Naive B cell (primary cell): ENCODE results near the gene KPNB1. TPM values are rescaled to one million over a fixed set of nuclear protein-coding genes. Genes with fewer than 3 reads are reported as not detected.

ENCODE experiments used
- ATAC-seq, 2 donors: fragments of 150-1000 bp; cut with Tn5 transposase; 2 replicates each; pipeline ENCODE4 v1.10.0; 2021; ENCODE audit warnings: low read depth in 2 of 2, mild to moderate bottlenecking in 2 of 2, moderate library complexity in 2 of 2
- DNase-seq: peaks from one replicate; pipeline ENCODE4 v3.0.0; 2022
- H3K27ac Mint-ChIP-seq, 6 donors: one replicate each; pipeline ENCODE4 v1.8.0; 2020 to 2022; ENCODE audit warnings: mild to moderate bottlenecking in 6 of 6, mixed read lengths in 6 of 6, moderate library complexity in 5 of 6, inconsistent platforms in 2 of 6
- H3K27me3 Mint-ChIP-seq, 3 donors: one replicate each; pipeline ENCODE4 v1.8.0; 2021 to 2022; ENCODE audit warnings: mixed read lengths in 3 of 3, mild to moderate bottlenecking in 1 of 3
- H3K36me3 Mint-ChIP-seq, 2 donors: one replicate each; pipeline ENCODE4 v1.8.0; 2020 to 2022; ENCODE audit warnings: mixed read lengths in 2 of 2, inconsistent platforms in 1 of 2, mild to moderate bottlenecking in 1 of 2
- H3K4me1 Mint-ChIP-seq, 3 donors: one replicate each; pipeline ENCODE4 v1.8.0; 2020 to 2022; ENCODE audit warnings: mixed read lengths in 3 of 3, inconsistent platforms in 1 of 3, mild to moderate bottlenecking in 1 of 3, moderate library complexity in 1 of 3
- H3K4me3 Mint-ChIP-seq, 8 donors: one replicate each; pipeline ENCODE4 v1.8.0; 2020 to 2022; ENCODE audit warnings: mild to moderate bottlenecking in 8 of 8, mixed read lengths in 8 of 8, moderate library complexity in 8 of 8, inconsistent platforms in 2 of 8
- H3K9me3 Mint-ChIP-seq, 7 donors: one replicate each; pipeline ENCODE4 v1.8.0; 2020 to 2022; ENCODE audit warnings: mixed read lengths in 7 of 7, mild to moderate bottlenecking in 5 of 7, inconsistent platforms in 2 of 7, moderate library complexity in 1 of 7
- polyA plus RNA-seq, 6 donors: library from polyadenylated mRNA; unstranded; fragments of 300-500 nt; fragmentation: Illumina TruSeq; gene quantifications; one replicate each; pipeline ENCODE4 v1.2.3, GENCODE V29; 2021; ENCODE audit warnings: low read depth in 6 of 6

The KPNB1 gene
- polyA plus RNA-seq, 6 donors from 2014 or later: 6.4 to 33.5 (median 30.6) TPM

DNA sequence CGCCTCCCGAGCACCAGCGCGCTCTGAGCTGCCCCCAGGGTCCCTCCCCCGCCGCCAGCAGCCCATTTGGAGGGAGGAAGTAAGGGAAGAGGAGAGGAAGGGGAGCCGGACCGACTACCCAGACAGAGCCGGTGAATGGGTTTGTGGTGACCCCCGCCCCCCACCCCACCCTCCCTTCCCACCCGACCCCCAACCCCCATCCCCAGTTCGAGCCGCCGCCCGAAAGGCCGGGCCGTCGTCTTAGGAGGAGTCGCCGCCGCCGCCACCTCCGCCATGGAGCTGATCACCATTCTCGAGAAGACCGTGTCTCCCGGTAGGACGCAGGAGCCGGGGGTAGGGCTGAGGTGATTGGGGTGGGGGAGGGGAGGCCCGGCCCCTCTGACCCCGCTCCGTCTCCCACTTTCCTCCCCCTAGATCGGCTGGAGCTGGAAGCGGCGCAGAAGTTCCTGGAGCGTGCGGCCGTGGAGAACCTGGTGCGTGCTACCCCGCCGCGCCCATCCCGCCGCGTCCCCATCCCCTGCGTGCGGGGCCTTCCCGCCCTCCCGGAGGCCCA is 329 bp downstream of the KPNB1 start:
- Mint-ChIP-seq H3K27me3 (no peaks in the 10 kb centered on the region), H3K9me3 (no peaks in the 10 kb centered on the region), H3K36me3 (peaks cover 0 to 7% of the 10 kb centered on the region in 2 donors), H3K4me1 (peaks cover 22 to 62% (median 26%) of the 10 kb centered on the region in 3 donors), H3K4me3 (peak overlapping the region; percentile 90 to 100 (median 98)), H3K27ac (peak overlapping the region in 5 of 6 donors; percentile 92 to 99 (median 95))
- DNase-seq (no peak), ATAC-seq (peak; percentile 1 to 8)

DNA sequence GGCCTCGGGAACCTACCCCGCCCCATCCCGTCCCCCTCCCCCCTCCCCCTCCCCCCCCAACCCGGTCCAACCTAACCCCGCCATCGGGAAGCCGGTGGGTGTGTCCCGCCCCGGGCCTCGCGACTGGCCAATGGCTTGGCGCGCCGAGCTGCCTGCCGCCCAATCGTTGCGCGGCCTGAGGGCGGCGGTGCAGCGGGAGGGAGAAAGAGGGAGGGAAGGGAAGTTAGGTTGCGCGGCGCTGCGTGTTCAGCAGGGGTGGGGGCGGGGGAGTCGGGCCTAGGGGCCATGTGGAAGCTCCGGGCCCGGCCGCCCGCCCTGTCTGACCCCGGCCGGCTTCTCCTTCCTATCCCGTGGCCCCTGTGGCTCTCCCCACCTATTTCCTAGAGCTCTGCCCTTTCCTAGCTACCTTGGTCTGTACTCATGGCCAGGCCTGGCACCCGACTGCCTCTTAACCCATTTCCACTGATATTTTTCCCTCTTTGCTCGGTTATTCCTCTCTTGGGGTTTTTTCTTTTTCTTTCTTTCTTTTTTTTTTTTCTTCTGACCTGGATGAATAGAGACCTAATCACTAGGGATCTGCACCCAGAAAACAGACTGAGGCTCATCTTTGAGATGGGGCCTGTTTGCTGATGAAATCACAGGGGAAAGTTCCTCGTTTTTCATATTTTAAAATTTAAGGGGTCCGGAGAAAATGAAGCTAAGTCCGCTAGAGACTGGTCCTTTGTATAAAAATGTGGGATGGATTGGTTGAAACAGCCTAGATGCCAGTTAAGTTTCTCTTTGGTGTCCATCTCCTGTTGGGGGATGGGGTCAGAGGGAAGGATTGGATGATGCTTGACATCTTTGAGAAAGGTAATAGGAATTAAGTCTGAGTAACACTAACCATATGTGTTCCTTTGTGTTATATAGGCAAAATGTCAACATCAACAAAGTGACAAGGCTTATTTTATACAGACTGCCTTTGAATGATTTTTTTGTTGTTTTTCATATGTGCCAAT is 1.1 kb downstream of the KPNB1 start:
- Mint-ChIP-seq H3K27ac (peak overlapping the region in 5 of 6 donors; percentile 34 to 93 (median 68)), H3K9me3 (no peaks in the 10 kb centered on the region), H3K4me3 (peak overlapping the region; percentile 78 to 100 (median 90)), H3K36me3 (peaks cover 0 to 7% of the 10 kb centered on the region in 2 donors), H3K27me3 (no peaks in the 10 kb centered on the region), H3K4me1 (peaks cover 24 to 69% (median 30%) of the 10 kb centered on the region in 3 donors)
- DNase-seq: peak; percentile 90
- ATAC-seq: peak; percentile 57 to 59

DNA sequence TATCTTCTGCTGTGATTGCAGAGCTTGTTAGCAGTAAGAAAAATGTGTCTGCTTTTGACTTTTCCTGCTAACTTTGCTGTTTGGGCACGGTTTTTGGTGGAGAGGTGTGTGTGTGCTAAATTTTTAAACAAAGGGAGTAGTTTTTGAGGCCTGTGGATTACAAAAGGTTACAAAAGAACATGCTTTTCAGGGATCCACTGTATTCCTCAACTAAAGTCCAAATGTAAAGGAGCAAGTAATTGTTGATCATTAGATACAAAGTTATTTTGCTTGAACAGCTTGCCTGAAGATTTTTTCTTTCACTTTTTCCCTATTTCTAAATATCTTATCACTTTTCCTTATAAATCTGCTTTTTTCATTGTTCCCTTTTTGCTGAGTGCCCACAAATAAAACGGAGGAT is 2.0 kb downstream of the KPNB1 start:
- peaks cover 0 to 10% of the 10 kb centered on the region in 2 donors for H3K36me3 Mint-ChIP-seq
- no peaks in the 10 kb centered on the region for H3K27me3 Mint-ChIP-seq
- H3K9me3 Mint-ChIP-seq: no peaks in the 10 kb centered on the region
- no peak for DNase-seq
- H3K4me1 Mint-ChIP-seq: peaks cover 24 to 73% (median 25%) of the 10 kb centered on the region in 3 donors
- H3K4me3 Mint-ChIP-seq: peak overlapping the region in 6 of 8 donors; percentile 6 to 100 (median 90)
- no peak for ATAC-seq
- H3K27ac Mint-ChIP-seq: peak overlapping the region in 3 of 6 donors; percentile 17 to 68 (median 61)

DNA sequence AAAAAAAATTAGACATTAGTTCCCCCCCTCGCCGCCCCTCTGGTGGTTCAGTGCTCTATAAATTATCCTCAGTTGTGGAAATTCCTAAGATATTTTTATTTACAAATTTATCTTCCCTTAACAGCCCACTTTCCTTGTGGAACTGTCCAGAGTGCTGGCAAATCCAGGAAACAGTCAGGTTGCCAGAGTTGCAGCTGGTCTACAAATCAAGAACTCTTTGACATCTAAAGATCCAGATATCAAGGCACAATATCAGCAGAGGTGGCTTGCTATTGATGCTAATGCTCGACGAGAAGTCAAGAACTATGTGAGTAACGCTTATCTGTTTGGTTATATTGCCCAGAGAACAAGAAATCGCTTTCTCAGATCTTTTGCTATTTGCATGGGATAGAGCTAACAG is 2.9 kb downstream of the KPNB1 start:
- DNase-seq (no peak), ATAC-seq (no peak)
- no peaks in the 10 kb centered on the region for H3K27me3 Mint-ChIP-seq
- peaks cover 0 to 17% of the 10 kb centered on the region in 2 donors for H3K36me3 Mint-ChIP-seq
- H3K27ac Mint-ChIP-seq: peak overlapping the region in 1 of 6 donors; percentile 17
- H3K4me3 Mint-ChIP-seq: peak overlapping the region in 4 of 8 donors; percentile 1 to 95 (median 52)
- H3K4me1 Mint-ChIP-seq: peaks cover 24 to 71% (median 25%) of the 10 kb centered on the region in 3 donors
- no peaks in the 10 kb centered on the region for H3K9me3 Mint-ChIP-seq

DNA sequence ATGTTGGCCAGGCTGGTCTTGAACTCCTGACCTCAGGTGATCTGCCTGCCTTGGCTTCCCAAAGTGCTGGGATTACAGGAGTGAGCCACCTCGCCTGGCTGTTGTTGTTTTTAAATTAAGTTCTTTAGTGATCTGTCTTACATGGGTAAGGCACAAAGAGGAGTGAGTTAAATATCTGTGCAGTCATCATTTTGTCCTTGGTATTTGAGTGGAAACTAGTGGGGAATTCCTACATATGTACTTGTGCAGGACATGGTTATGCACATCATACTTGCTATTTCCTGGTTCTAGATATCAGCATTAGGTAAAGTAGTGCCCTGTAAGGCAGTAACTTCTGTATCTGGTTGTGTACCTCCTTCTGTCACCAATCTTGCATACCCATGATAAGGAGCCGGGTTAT is 3.7 kb downstream of the KPNB1 start:
- peaks cover 4 to 18% of the 10 kb centered on the region in 2 donors for H3K36me3 Mint-ChIP-seq
- no peaks in the 10 kb centered on the region for H3K9me3 Mint-ChIP-seq
- H3K27me3 Mint-ChIP-seq: no peaks in the 10 kb centered on the region
- H3K4me1 Mint-ChIP-seq: peaks cover 24 to 66% (median 28%) of the 10 kb centered on the region in 3 donors
- peak overlapping the region in 1 of 8 donors; percentile 61 for H3K4me3 Mint-ChIP-seq
- no peak overlapping the region for H3K27ac Mint-ChIP-seq
- DNase-seq (no peak), ATAC-seq (no peak)

DNA sequence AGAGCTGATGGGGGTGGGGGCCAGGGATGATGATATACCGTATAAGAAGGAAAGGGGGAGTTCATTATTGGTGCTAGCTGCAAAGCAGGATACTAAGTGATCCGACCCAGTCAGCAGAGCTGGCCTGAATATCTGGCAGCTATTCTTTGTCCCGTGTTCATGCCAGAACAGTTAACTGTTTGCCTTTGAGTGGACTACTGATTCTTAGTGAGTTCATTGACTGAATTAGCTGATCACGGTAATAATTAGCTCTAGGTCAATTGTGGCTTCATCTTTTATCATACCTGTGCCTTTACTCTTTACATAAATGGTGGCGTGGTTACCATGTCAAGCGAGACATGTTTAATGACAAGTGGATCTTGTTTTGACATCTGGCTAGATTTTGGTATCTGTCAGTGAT is 5.3 kb downstream of the KPNB1 start:
- ATAC-seq: no peak

DNA sequence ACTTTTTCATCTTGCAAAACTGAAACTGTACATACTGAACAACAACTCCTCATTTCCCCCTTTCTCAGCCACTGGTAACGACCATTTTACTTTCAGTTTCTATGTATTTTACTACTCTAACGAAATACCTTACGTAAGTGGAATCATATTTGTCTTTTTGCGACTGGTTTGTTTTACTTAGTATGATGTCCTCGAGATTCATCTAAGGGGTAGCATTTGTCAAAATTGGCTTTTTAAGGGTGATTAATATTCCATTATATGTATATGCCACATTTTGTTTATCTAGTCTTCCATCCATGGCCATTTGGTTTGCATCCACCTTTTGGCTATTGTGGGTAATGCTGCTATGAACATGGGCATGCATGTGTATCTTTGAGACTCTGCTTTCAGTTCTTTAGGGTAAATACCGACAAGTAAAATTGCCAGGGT is 10.4 kb downstream of the KPNB1 start:
- Mint-ChIP-seq H3K36me3 (peaks cover 15 to 16% of the 10 kb centered on the region in 2 donors), H3K4me1 (peaks cover 23 to 60% (median 31%) of the 10 kb centered on the region in 3 donors), H3K4me3 (peak overlapping the region; percentile 42 to 89 (median 78)), H3K27me3 (no peaks in the 10 kb centered on the region), H3K27ac (peak overlapping the region; percentile 86 to 98 (median 94)), H3K9me3 (no peaks in the 10 kb centered on the region)
- ATAC-seq: peak; percentile 83 to 84
- DNase-seq: peak; percentile 77

More for the DNA sequence above, 5.3 kb downstream of the KPNB1 start:
- H3K9me3 Mint-ChIP-seq: no peaks in the 10 kb centered on the region
- peaks cover 20 to 61% (median 34%) of the 10 kb centered on the region in 3 donors for H3K4me1 Mint-ChIP-seq
- DNase-seq: no peak
- peaks cover 7 to 18% of the 10 kb centered on the region in 2 donors for H3K36me3 Mint-ChIP-seq
- H3K27me3 Mint-ChIP-seq: no peaks in the 10 kb centered on the region
- peak overlapping the region in 1 of 8 donors; percentile 33 for H3K4me3 Mint-ChIP-seq
- H3K27ac Mint-ChIP-seq: peak overlapping the region in 2 of 6 donors; percentile 62 to 90

DNA sequence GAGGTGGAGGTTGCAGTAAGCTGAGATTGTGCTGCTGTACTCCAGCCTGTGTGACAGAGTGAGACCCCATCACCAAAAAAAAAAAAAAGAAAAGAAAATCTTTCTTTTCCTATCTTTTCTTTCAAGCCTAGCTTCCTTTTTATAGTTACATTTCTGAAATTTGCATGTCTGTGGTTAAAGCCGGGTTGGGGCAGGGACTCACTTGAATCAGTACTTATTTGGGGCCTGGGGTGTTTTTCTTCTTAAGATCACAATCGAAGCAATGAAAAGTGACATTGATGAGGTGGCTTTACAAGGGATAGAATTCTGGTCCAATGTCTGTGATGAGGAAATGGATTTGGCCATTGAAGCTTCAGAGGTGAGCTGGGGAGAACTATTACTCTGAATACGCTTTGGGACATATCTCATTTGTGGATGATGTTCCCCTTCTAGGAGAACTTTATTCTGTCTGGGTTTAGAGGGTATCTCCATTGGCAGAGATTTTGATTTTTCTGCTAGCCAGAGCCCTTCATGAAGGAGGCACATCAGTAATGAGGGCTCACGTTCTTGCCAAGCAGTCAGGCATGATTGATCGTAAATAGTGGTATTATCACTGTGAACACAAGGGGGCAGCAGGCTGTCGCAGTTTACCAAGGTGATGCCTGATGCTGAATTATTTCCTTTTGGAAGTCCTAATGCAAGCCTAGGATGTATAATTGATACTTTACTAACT is 14.3 kb downstream of the KPNB1 start:
- no peaks in the 10 kb centered on the region for H3K27me3 Mint-ChIP-seq
- H3K4me3 Mint-ChIP-seq: peak overlapping the region; percentile 48 to 84 (median 79)
- peaks cover 5 to 14% of the 10 kb centered on the region in 2 donors for H3K36me3 Mint-ChIP-seq

DNA sequence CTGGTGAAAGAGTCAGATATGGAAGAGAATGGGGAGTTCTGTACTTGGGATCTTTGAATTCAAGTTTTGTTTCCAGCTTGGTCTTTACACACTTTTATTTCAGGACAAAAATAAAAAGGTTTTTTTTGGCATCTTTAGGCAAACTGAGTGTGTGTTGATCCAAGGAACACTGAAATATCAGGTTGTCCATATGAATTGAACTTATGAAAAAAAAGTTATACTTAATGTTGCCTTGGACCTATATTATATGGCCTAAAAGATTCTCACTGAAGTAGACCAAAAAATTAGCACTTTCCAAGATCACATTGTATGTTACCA is 14.9 kb downstream of the KPNB1 start:
- peaks cover 6 to 14% of the 10 kb centered on the region in 2 donors for H3K36me3 Mint-ChIP-seq
- peak overlapping the region in 5 of 6 donors; percentile 70 to 94 (median 90) for H3K27ac Mint-ChIP-seq
- H3K27me3 Mint-ChIP-seq: no peaks in the 10 kb centered on the region
- peak overlapping the region in 3 of 8 donors; percentile 71 to 81 (median 79) for H3K4me3 Mint-ChIP-seq
- DNase-seq (no peak), ATAC-seq (no peak)
- H3K9me3 Mint-ChIP-seq: no peaks in the 10 kb centered on the region
- H3K4me1 Mint-ChIP-seq: peaks cover 21 to 39% (median 22%) of the 10 kb centered on the region in 3 donors

More for the DNA sequence above, 14.3 kb downstream of the KPNB1 start:
- no peaks in the 10 kb centered on the region for H3K9me3 Mint-ChIP-seq
- DNase-seq: peak; percentile 58
- ATAC-seq: peak; percentile 45 to 56
- peaks cover 20 to 36% (median 21%) of the 10 kb centered on the region in 3 donors for H3K4me1 Mint-ChIP-seq
- H3K27ac Mint-ChIP-seq: peak overlapping the region; percentile 70 to 94 (median 86)

DNA sequence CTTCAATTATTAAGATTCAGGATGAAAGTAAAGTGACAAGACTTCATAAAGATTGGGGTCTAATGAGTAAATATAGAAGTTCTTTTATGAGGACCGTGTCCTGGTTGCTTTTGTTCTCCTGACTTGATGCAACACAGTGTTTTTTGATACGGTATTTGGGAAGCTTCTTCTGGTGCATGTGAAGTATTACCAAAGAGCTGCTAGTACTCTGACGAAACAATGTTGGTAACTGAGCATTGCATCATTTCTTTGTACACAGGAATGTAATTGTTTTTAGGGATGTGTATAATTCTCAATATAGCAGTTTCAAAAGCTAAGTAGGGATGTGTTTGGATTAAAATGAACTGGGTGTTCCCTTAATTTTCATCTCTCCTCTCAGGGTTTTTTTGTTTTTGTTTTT is 15.9 kb downstream of the KPNB1 start:
- Mint-ChIP-seq H3K9me3 (no peaks in the 10 kb centered on the region), H3K4me1 (peaks cover 20 to 42% (median 22%) of the 10 kb centered on the region in 3 donors), H3K27ac (peak overlapping the region in 1 of 6 donors; percentile 65), H3K36me3 (peaks cover 13 to 23% of the 10 kb centered on the region in 2 donors), H3K27me3 (no peaks in the 10 kb centered on the region), H3K4me3 (no peak overlapping the region)
- ATAC-seq (no peak), DNase-seq (no peak)

DNA sequence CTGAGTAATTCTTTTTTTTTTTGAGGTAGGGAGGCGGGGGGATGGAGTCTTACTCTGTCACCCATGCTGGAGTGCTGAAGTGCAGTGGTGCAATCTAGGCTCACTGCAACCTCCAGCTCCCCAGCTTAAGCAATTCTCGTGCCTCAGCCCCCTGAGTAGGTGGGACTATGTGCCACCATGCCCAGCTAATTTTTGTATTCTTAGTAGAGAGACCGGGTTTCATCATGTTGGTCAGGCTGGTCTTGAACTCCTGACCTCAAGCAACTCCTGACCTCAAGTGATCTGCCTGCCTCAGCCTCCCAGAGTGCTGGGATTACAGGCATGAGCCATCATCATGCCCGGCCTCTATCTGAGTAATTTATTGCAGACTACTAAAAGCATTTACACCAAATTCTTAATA is 19.4 kb downstream of the KPNB1 start:
- no peak for DNase-seq
- no peaks in the 10 kb centered on the region for H3K27me3 Mint-ChIP-seq
- H3K4me1 Mint-ChIP-seq: peaks cover 14 to 16% (median 15%) of the 10 kb centered on the region in 3 donors
- H3K4me3 Mint-ChIP-seq: no peak overlapping the region
- no peak for ATAC-seq
- H3K9me3 Mint-ChIP-seq: no peaks in the 10 kb centered on the region
- H3K36me3 Mint-ChIP-seq: peaks cover 17 to 30% of the 10 kb centered on the region in 2 donors
- no peak overlapping the region for H3K27ac Mint-ChIP-seq

DNA sequence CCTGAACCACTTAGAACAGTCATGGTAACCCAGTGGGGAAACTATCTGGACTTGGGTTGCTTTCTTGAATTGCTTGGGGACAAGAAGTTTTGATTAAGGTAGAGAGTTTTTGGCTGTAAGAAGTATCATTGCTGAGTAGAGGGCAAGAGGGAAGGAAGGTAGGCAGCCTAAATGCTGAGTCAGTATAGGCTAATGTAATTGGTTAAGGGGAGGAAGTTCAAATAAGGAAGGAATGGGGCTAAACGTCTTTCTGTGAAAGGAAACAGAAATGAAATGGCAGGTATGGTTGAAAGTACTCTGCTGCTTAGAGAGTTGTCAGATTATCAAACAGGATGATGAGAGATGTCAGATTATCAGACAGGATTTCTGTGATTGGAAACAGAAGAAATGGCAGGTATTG is 20.3 kb downstream of the KPNB1 start:
- no peak for DNase-seq
- Mint-ChIP-seq H3K4me3 (no peak overlapping the region), H3K36me3 (peaks cover 20 to 28% of the 10 kb centered on the region in 2 donors), H3K27ac (peak overlapping the region; percentile 8 to 67 (median 28)), H3K27me3 (no peaks in the 10 kb centered on the region), H3K4me1 (peaks cover 9 to 12% (median 9%) of the 10 kb centered on the region in 3 donors), H3K9me3 (no peaks in the 10 kb centered on the region)
- ATAC-seq: peak; percentile 67 to 79

DNA sequence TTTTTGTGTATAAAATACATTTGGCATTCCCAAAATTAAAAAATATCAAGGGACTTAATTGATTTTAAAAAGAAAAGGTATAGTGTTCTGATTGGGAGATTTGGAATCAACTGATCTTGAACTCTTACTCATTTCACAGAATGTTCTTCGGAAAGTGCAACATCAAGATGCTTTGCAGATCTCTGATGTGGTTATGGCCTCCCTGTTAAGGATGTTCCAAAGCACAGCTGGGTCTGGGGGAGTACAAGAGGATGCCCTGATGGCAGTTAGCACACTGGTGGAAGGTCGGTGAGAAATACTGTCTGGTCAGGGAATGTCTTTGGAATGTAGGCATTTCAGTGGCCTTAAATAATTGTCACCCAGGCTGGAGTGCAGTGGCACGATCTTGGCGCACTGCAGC is 24.8 kb downstream of the KPNB1 start:
- Mint-ChIP-seq H3K27ac (peak overlapping the region in 2 of 6 donors; percentile 8 to 33), H3K4me3 (no peak overlapping the region), H3K36me3 (peaks cover 21 to 39% of the 10 kb centered on the region in 2 donors), H3K27me3 (no peaks in the 10 kb centered on the region), H3K4me1 (peaks cover 8 to 10% (median 9%) of the 10 kb centered on the region in 3 donors), H3K9me3 (no peaks in the 10 kb centered on the region)
- no peak for DNase-seq
- ATAC-seq: no peak
